Lung microvascular endothelial cell (primary cell): ENCODE data around the gene HOMER1. TPM values are rescaled to one million over a fixed set of nuclear protein-coding genes. Genes with fewer than 3 reads are reported as not detected.
A peak's percentile ranks its signal among the peaks of the same experiment; 100 is the strongest.
"Not testable (repeated sequence)": the region's sequence is repeated elsewhere in the genome, so short reads cannot be mapped to it uniquely, and the experiment has no call there.

Experiments used
- DNase-seq, 2 donors: peaks; one replicate each; pipeline versions ENCODE4 v3.0.0 to v3.0.0-alpha.2; 2010; ENCODE audit warnings: low read depth in 2 of 2
- total RNA-seq: library from RNA; depleted of rRNA; stranded (reverse); fragments of >200 nt; gene quantifications from 2 replicates; pipeline ENCODE4 v1.2.1, GENCODE V29; 2014

HOMER1 gene
- total RNA-seq, 1 donor from 2014 or later: 11.7 TPM

GRCh38 chr5:79517601-79518000 lies 3.7 kb upstream of the HOMER1 start:
- no peak for DNase-seq

DNA sequence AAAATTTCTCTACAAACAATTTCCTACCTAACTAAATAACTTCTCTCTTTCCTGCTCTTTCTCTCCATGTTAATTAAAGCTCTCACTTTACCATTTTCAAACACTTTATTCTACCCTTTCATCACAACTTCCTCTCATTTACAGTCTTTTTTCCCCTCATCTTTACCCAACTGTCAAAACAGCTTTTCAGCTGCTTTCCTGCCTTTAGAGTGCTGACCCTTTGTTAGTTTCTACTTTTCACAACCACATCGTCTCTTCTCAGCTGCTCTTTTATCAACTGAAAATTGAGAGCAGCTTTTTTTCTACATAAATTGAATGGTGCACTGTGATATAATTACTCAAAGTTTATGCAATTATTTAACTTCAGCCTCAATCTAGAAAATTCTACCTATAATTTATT lies 3.1 kb upstream of the HOMER1 start:
- DNase-seq: no peak

GRCh38 chr5:79516331-79516730 lies 2.4 kb upstream of the HOMER1 start:
- DNase-seq: not testable (repeated sequence)

GRCh38 chr5:79514391-79515105 lies 614 bp upstream of the HOMER1 start:
- peak; percentile 74 to 89 for DNase-seq

DNA sequence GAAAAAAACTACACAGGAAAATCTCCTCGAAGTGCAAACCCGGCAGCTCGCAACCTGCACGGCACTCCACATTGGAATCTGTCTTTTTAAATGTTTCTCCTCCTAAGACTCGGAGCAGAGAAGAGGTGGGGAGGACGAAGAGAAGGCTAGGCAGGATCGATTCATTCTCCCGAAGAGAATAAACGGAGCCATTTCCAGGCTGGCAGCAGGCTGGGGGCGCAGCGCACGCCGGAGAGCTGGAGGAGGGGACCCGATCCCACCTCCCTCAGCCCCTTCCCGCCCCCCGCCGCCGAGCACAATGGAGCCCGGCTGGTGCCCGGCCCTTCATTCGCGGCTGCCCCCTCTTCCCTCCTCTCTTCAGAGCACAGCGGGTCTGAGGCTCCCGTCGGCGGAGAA lies 628 bp downstream of the HOMER1 start:
- peak; percentile 1 to 8 for DNase-seq

DNA sequence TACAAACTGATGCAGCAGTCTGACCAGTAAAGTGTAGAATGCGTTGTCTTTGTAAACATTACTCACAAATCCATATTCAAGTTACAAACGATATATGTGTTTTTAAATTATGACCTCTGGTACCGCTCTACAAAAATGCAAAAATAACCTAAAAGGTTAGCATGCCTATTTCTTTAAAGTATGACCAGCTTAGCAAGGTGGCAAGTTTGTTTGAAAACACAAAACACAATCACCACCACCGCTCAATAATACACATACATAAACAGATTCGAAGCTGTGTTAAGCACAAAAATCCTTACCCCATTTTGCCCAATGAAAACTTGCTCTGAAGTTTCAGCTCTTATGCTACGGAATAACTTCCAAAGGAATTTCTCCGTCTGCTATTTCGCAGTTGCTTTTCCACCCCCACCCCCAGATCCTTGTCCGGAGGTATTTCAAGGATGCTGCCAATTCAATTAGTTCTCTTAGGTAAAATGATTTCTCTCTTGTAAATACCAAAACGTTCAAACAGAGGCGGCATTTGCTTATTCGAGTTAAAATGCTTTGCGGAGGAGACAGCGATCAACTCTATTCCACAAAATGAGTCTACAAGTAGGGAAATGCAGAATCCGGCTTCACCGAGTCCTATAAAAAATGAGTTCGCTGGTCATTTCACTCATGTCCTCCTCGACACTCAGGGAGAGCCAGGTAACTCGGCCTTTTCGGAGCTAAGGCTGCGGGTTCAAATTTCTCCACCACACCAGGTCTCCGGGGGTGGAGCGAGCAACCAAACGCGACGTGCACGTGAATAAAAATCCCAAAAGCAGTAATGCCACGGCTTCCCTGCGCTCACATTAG lies 1.2 kb downstream of the HOMER1 start:
- DNase-seq: peak in 1 of 2 donors; percentile 13

DNA sequence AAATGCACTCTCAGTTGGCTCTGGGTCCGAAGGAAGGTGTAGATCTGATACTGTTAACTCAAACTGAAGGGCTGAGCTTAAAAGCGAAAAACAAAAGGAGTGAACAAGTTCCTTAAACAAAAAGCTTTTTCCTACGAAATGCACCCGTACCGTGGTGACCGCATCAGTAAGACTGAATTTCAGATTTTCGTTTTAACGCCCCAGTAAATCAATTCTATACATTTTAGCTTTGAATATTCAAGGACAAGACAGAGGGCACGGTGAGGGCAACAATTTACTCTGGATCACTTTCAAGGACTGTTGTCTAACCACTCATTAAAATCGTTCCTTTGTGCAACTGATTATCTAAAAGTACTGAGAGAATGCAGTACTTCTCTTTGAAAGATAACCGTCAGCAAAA lies 1.9 kb downstream of the HOMER1 start:
- no peak for DNase-seq

GRCh38 chr5:79510638-79511037 lies 3.3 kb downstream of the HOMER1 start:
- DNase-seq: no peak

DNA sequence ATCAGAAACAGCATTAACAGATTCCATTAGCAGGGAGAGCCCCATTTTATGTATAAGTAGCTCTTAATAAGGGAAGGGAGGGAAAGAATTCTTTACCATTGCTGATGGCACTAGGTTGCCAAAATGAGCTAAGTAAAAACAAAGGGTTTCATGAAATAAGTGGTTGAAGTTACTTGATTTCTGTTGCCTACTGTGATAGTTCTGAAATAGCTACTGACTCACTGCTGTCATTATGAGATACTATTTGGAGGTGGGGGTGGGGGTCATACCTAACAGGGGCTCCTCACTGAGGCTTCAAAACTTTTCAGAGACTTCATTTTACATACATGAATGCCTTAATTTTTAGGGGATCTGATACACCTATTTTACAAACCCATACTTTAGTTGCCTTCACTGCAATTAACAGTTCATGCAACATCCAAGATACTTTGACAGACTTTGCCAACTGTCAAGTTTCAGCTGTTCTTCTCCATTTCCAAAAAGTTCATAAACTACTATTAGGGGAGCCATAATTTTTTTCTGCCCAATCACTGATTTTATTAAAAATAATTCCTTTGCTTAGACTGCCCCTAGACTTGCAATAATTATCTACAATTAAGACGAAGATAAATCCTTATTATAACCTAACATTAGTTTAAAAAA lies 4.6 kb downstream of the HOMER1 start:
- DNase-seq: no peak

DNA sequence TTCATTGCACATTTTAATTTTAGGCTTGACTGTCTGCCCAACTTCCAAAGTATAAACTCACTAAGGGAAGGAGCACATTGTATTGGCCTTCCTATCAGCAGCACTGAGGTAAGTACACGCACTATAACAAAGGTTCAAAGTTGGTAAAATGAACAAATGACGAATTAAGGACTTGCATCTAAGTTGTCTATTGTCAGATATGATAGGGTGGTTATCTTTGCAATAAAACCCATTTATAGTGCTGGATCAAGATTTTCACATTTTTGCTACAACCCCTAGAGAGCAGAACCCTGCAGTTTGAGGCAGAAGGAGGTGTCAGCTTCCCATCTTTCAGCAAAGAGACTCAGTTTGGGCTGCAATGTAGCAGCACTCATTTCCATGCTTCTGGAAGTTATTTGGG lies 5.1 kb downstream of the HOMER1 start:
- DNase-seq: no peak

GRCh38 chr5:79508354-79508753 lies 5.6 kb downstream of the HOMER1 start:
- no peak for DNase-seq

GRCh38 chr5:79507251-79508205 lies 6.4 kb downstream of the HOMER1 start:
- DNase-seq: peak in 1 of 2 donors; percentile 46

- no peak for DNase-seq
Measured at GRCh38 chr5:79505138-79505537, 8.8 kb downstream of the HOMER1 start.

GRCh38 chr5:79503794-79504495 lies 10.0 kb downstream of the HOMER1 start:
- no peak for DNase-seq

GRCh38 chr5:79499640-79500273 lies 14.2 kb downstream of the HOMER1 start:
- DNase-seq: no peak

DNA sequence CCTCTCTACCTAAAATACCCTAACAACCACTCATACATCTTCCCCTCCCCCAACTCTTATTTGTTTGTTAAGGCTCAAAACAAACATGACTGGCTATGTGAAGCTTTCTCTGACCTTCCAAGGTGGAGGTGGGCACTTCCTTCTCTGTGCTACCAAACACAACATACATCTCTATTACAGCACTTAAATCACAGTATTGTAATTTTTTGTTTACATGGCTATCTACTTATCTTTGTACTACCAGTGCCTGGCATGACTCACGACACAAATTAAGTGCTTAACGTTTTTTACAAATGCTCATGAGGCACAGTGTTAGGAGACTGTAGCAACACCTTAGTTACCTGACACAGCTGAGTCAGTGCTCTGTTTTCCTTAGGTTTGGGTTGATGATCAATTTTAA lies 18.6 kb downstream of the HOMER1 start:
- DNase-seq: no peak

DNA sequence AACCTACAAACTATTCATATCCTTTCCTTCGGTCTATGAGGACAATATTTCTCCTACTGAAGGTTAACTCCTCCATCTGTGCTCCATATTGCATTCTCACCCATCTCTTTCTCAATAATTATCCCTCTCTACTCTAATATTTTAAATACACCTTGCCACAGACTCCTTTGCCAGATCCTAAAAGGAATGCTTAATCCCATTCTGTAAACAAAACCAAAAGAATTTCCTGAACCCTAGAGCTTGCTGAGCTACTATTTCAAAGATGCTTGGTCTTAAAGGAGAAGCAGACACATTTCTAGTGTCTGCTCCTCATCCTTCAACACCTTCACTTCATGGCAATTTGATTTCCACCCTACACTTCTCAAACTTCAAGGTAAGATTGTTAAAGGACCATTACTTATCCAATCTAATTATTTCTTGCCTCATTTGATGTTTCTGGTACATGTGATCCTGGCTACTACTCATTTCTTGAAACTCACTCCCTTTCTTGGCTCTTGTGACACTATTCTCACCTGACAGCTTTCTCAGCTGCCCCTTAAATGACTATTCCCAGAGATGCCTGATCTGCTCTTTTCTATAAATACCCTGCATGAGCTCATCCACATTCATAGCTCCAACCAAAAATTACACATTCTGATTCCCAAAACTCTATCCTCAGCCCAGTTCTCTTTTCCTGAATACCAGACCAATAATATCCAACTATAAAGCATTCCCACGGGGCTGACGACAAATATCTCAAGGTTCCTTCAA lies 20.2 kb downstream of the HOMER1 start:
- no peak for DNase-seq

DNA sequence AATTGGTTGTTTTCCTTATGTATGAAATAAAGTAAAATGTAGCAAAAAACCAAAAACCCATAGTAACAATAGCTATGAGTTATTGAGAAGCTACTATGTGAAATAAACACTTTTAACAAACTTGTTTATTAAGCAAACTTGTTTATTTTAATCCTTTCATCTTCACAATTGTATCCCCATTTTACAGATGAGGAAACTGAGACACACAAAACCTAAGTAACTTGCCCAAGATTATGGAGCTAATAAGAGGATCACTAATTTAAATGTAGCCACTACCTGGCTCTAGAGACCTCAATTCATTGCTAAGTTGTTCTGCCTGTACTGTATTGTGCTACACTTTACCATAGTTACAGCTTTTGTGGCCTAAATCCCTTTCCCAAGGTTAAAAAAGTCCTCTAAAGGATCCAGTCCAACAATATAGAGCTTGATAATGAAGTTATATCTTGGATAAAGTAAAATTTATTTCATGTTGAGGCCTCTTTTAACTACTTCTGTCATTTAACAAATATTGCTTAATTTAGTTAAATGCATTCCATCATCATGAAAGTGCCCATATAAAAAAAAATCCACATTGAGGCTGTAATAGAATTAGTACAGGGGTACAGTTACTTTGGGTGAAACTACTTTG lies 22.1 kb downstream of the HOMER1 start:
- DNase-seq: no peak
